Stomach smooth muscle (tissue), 2 donors: ENCODE measurements around the gene FAM20B.
"Not testable (repeated sequence)": the region's sequence is repeated elsewhere in the genome, so short reads cannot be mapped to it uniquely, and the experiment has no call there.

Experiments used
- H3K27ac ChIP-seq: one replicate; pipeline ENCODE4 v1.7.0; 2013; ENCODE audit warnings: mild to moderate bottlenecking, low read length, inconsistent platforms
- H3K27me3 ChIP-seq, 2 donors: one replicate each; pipeline ENCODE4 v1.7.0; 2013; ENCODE audit warnings: low read length in 2 of 2; ENCODE audit not compliant: insufficient read depth in 2 of 2, control insufficient read depth in 1 of 2
- H3K36me3 ChIP-seq, 2 donors: one replicate each; pipeline ENCODE4 v1.7.0; 2013; ENCODE audit warnings: low read length in 2 of 2; ENCODE audit not compliant: control insufficient read depth in 2 of 2, insufficient read depth in 2 of 2
- H3K4me1 ChIP-seq: one replicate; pipeline ENCODE4 v1.7.0; 2013; ENCODE audit warnings: low read length; ENCODE audit not compliant: control insufficient read depth, insufficient read depth
- H3K4me3 ChIP-seq, 2 donors: one replicate each; pipeline ENCODE4 v1.7.0; 2013; ENCODE audit warnings: low read length in 2 of 2
- H3K9ac ChIP-seq, 2 donors: one replicate each; pipeline ENCODE4 v1.7.0; 2013; ENCODE audit warnings: low read length in 2 of 2, mild to moderate bottlenecking in 1 of 2
- H3K9me3 ChIP-seq, 2 donors: one replicate each; pipeline ENCODE4 v1.7.0; 2013; ENCODE audit warnings: low read length in 2 of 2; ENCODE audit not compliant: control insufficient read depth in 2 of 2
- donor health status: healthy.
- donor health status: Pancreatic carcinoma.

The FAM20B gene, protein sequence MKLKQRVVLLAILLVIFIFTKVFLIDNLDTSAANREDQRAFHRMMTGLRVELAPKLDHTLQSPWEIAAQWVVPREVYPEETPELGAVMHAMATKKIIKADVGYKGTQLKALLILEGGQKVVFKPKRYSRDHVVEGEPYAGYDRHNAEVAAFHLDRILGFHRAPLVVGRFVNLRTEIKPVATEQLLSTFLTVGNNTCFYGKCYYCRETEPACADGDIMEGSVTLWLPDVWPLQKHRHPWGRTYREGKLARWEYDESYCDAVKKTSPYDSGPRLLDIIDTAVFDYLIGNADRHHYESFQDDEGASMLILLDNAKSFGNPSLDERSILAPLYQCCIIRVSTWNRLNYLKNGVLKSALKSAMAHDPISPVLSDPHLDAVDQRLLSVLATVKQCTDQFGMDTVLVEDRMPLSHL

GRCh38 chr1:179025125-179025974 is at the start of gene FAM20B:
Gene FAM20B, plus strand, starts transcription at chr1:179025894. Its CDS starts 17,954 bp downstream, at chr1:179043848.
- Histone ChIP-seq H3K36me3 (no peaks in the 10 kb centered on the region), H3K27me3 (no peaks in the 10 kb centered on the region), H3K27ac (peak within 1 kb of the TSS; percentile 85), H3K4me1 (peaks cover 22% of the 10 kb centered on the region), H3K9ac (peak within 1 kb of the TSS; percentile 83 to 87), H3K4me3 (peak within 1 kb of the TSS; percentile 86 to 88), H3K9me3 (no peaks in the 10 kb centered on the region)

- Histone ChIP-seq H3K27ac (no peak overlapping the region), H3K27me3 (no peaks in the 10 kb centered on the region), H3K4me1 (peaks cover 4% of the 10 kb centered on the region), H3K4me3 (no peak overlapping the region), H3K9ac (no peak overlapping the region), H3K9me3 (peaks cover 0 to 17% of the 10 kb centered on the region in 2 donors), H3K36me3 (no peaks in the 10 kb centered on the region)
These were observed 49.2 kb upstream of the FAM20B start for GRCh38 chr1:178976541-178976940.

DNA sequence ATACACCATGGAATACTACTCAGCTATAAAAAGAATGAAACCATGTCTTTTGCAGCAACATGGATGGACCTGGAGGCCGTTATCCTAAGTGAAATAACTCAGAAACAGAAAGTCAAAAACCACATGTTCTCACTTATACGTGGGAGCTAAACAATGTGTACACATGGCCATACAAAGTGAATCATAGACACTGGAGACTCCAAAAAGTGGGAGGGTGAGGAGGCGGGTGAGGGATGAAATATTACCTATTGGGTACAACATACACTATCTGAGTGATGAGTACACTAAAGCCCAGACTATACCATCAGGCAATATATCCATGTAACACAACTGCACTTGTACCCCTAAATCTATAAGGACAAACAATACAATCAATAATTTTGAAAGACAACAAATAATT is 39.5 kb upstream of the FAM20B start:
- H3K9me3 ChIP-seq = no peaks in the 10 kb centered on the region

GRCh38 chr1:178988198-178988597 is 37.5 kb upstream of the FAM20B start:
- not testable (repeated sequence) for H3K9ac ChIP-seq, H3K36me3 ChIP-seq, H3K27ac ChIP-seq, H3K4me3 ChIP-seq, H3K27me3 ChIP-seq, H3K4me1 ChIP-seq, H3K9me3 ChIP-seq

More for the DNA sequence above, 39.5 kb upstream of the FAM20B start:
- Histone ChIP-seq H3K9ac (no peak overlapping the region), H3K4me1 (no peaks in the 10 kb centered on the region), H3K4me3 (no peak overlapping the region), H3K27me3 (no peaks in the 10 kb centered on the region), H3K36me3 (no peaks in the 10 kb centered on the region), H3K27ac (no peak overlapping the region)

- no peak overlapping the region for H3K27ac ChIP-seq
- H3K4me1 ChIP-seq = peaks cover under 1% of the 10 kb centered on the region
- H3K36me3 ChIP-seq = no peaks in the 10 kb centered on the region
- H3K9ac ChIP-seq = no peak overlapping the region
- no peak overlapping the region for H3K4me3 ChIP-seq
- H3K27me3 ChIP-seq = no peaks in the 10 kb centered on the region
- no peaks in the 10 kb centered on the region for H3K9me3 ChIP-seq
These were observed 32.1 kb upstream of the FAM20B start for GRCh38 chr1:178993559-178993958.

GRCh38 chr1:178997428-178997827 is 28.3 kb upstream of the FAM20B start:
- peaks cover 14% of the 10 kb centered on the region for H3K4me1 ChIP-seq
- H3K27me3 ChIP-seq = no peaks in the 10 kb centered on the region
- H3K4me3 ChIP-seq = no peak overlapping the region
- H3K27ac ChIP-seq = no peak overlapping the region
- no peaks in the 10 kb centered on the region for H3K9me3 ChIP-seq
- H3K36me3 ChIP-seq = no peaks in the 10 kb centered on the region
- H3K9ac ChIP-seq = no peak overlapping the region

DNA sequence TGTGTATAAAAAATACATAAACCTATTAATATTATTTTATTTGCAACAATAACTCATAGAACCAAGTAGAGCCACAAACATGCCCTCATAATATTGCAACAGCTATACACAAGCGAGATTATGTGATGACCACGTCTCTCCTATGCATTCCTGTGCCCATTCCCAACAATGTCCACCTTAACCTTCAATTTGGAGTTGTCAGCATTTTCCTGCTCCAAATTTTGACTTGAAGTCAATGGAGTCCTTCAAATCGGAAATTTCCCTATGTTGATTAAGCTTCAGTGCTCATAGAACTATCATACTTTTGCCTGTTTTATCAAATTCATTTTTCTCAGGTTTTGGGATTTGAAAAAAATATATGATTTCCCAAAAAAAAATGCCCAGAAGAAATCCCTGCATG is 27.4 kb upstream of the FAM20B start:
- no peak overlapping the region for H3K4me3 ChIP-seq
- no peak overlapping the region for H3K9ac ChIP-seq
- no peak overlapping the region for H3K27ac ChIP-seq
- peaks cover 23% of the 10 kb centered on the region for H3K4me1 ChIP-seq
- no peaks in the 10 kb centered on the region for H3K9me3 ChIP-seq
- no peaks in the 10 kb centered on the region for H3K27me3 ChIP-seq
- H3K36me3 ChIP-seq = no peaks in the 10 kb centered on the region

DNA sequence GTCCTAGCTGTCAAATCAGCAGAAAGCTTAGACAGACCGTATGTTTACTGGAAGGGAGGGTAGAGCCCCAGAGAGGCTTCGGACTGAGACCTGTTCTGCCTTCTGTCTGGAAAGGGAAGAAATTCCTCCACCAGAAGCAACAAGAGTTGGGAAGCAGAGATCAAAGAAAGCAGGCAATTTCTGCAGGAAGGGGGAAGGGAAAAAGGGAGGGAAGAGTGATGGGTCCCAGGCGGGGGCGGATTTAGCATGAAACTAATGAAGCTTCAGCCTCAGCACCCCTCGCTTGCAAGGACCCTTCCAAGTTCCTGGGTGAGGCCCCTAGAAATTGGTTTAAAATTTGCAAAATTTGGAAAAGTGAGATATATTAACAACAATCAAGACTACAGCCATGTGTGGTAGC is 26.6 kb upstream of the FAM20B start:
- no peaks in the 10 kb centered on the region for H3K27me3 ChIP-seq
- no peak overlapping the region for H3K27ac ChIP-seq
- H3K4me3 ChIP-seq = no peak overlapping the region
- no peaks in the 10 kb centered on the region for H3K9me3 ChIP-seq
- H3K9ac ChIP-seq = no peak overlapping the region
- no peaks in the 10 kb centered on the region for H3K36me3 ChIP-seq
- peaks cover 23% of the 10 kb centered on the region for H3K4me1 ChIP-seq

GRCh38 chr1:179001451-179001850 is 24.2 kb upstream of the FAM20B start:
- Histone ChIP-seq H3K27ac (no peak overlapping the region), H3K36me3 (no peaks in the 10 kb centered on the region)

GRCh38 chr1:179002064-179002463 is 23.6 kb upstream of the FAM20B start:
- H3K27me3 ChIP-seq, H3K9me3 ChIP-seq, H3K4me3 ChIP-seq, H3K36me3 ChIP-seq, H3K9ac ChIP-seq, H3K27ac ChIP-seq: not testable (repeated sequence)
- peaks cover 23% of the 10 kb centered on the region for H3K4me1 ChIP-seq

More at GRCh38 chr1:179001451-179001850, 24.2 kb upstream of the FAM20B start:
- no peaks in the 10 kb centered on the region for H3K9me3 ChIP-seq
- H3K9ac ChIP-seq = no peak overlapping the region
- no peaks in the 10 kb centered on the region for H3K27me3 ChIP-seq
- peaks cover 23% of the 10 kb centered on the region for H3K4me1 ChIP-seq
- H3K4me3 ChIP-seq = no peak overlapping the region
